Measurements from ENCODE around the gene TAAR8. TPM values are rescaled to one million over a fixed set of nuclear protein-coding genes. Genes with fewer than 3 reads are reported as not detected.

TAAR8 gene
- total and polyA plus RNA-seq, 2 donors (not counting 1 experiment from before 2014, with no cell fraction given) = not detected

- H3K9me3 Mint-ChIP-seq (ENCODE audit: insufficient read depth) = no peaks in the 10 kb centered on the region
- no peak overlapping the region for H3K27ac ChIP-seq (ENCODE audit: low read length in 2 of 2)
- intact Hi-C loops (cut with micrococcal nuclease) = no loop called here
- no peaks in the 10 kb centered on the region for H3K9me3 ChIP-seq (ENCODE audit: control extremely low read depth in 1 of 3, control insufficient read depth in 2 of 3, insufficient read depth in 1 of 3, low read length in 2 of 3)
- no CpG with 5 or more reads among the region's 6 CpGs for WGBS (ENCODE audit: insufficient coverage)
- ATAC-seq (ENCODE audit: low read depth) (no peak), DNase-seq (no peak)
- TF ChIP-seq EZH2 (IDR thresholded peaks at IDR 0.05; ENCODE audit: borderline replicate concordance, insufficient read depth, low read depth, low read length, poor library complexity, severe bottlenecking) (no peak), CTCF (IDR thresholded peaks at IDR 0.05) (no peak)
- POLR2A ChIA-PET = no interaction called here
- no peak overlapping the region for H3K4me3 ChIP-seq (ENCODE audit: control extremely low read depth in 1 of 5, extremely low read depth in 1 of 5, insufficient read depth in 1 of 5, low read depth in 2 of 5, low read length in 4 of 5)
- H3K9ac ChIP-seq (ENCODE audit: low read length) = no peak overlapping the region
- H3K27me3 Mint-ChIP-seq = peaks cover 38% of the 10 kb centered on the region
- no peaks in the 10 kb centered on the region for H3K4me1 Mint-ChIP-seq
- CTCF ChIA-PET = no interaction called here
- H3K79me2 ChIP-seq (ENCODE audit: control insufficient read depth, insufficient read depth, low read length) = no peaks in the 10 kb centered on the region
- no peak overlapping the region for H3K4me2 ChIP-seq (replicated peaks; ENCODE audit: low read depth, low read length, poor library complexity, severe bottlenecking)
- no peak overlapping the region for H2AFZ ChIP-seq (ENCODE audit: insufficient read depth, low read depth, low read length, poor library complexity, severe bottlenecking)
- no peak overlapping the region for H3K4me3 Mint-ChIP-seq
- H3K4me1 ChIP-seq (ENCODE audit: control insufficient read depth in 2 of 2, insufficient read depth in 2 of 2, low read length in 2 of 2) = no peaks in the 10 kb centered on the region
- no peaks in the 10 kb centered on the region for H3K36me3 ChIP-seq (replicated peaks in 1 of 2; ENCODE audit: control extremely low read depth in 1 of 2, control insufficient read depth in 1 of 2, extremely low read depth in 1 of 2, insufficient read depth in 2 of 2, low read length in 1 of 2)
- peaks cover 0 to 6% (median 3%) of the 10 kb centered on the region in 4 experiments for H3K27me3 ChIP-seq (replicated peaks in 1 of 4; ENCODE audit: control extremely low read depth in 1 of 4, control insufficient read depth in 3 of 4, insufficient read depth in 4 of 4, low read length in 3 of 4)
- no peaks in the 10 kb centered on the region for H4K20me1 ChIP-seq (ENCODE audit: control insufficient read depth, insufficient read depth, low read length, poor library complexity, severe bottlenecking)
- no peak overlapping the region for H3K27ac Mint-ChIP-seq
Measured at GRCh38 chr6:132568611-132569010, 16.1 kb downstream of the TAAR8 start.

DNA sequence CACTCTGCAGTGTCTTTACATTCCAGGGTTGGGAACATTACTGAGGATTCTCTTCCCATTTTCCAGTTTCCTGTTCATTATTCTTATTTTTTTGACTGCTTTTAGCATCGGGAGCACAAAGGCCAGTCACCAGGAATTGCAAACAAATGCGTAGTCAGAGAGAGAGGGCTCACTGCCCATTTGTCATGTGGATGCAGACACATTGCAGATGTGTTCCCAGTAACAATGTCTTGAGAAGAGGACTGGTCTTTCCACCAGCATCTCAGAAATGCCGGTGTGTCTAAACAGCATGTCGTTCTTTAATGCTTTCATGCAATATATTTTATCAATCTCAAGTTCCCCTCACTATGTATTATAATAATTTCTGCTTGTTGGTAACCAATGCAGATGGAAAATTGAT is 16.7 kb downstream of the TAAR8 start:
- no peak overlapping the region for H3K27ac ChIP-seq (ENCODE audit: low read length in 2 of 2)
- Mint-ChIP-seq H3K27ac (no peak overlapping the region), H3K27me3 (peaks cover 38% of the 10 kb centered on the region), H3K4me1 (no peaks in the 10 kb centered on the region), H3K4me3 (no peak overlapping the region), H3K9me3 (ENCODE audit: insufficient read depth) (no peaks in the 10 kb centered on the region)
- H3K4me1 ChIP-seq (ENCODE audit: control insufficient read depth in 2 of 2, insufficient read depth in 2 of 2, low read length in 2 of 2) = no peaks in the 10 kb centered on the region
- TF ChIP-seq CTCF (IDR thresholded peaks at IDR 0.05) = no peak
- no peak for TF ChIP-seq EZH2 (IDR thresholded peaks at IDR 0.05; ENCODE audit: borderline replicate concordance, insufficient read depth, low read depth, low read length, poor library complexity, severe bottlenecking)
- H3K4me2 ChIP-seq (replicated peaks; ENCODE audit: low read depth, low read length, poor library complexity, severe bottlenecking) = no peak overlapping the region
- H3K4me3 ChIP-seq (ENCODE audit: control extremely low read depth in 1 of 5, extremely low read depth in 1 of 5, insufficient read depth in 1 of 5, low read depth in 2 of 5, low read length in 4 of 5) = no peak overlapping the region
- ATAC-seq (ENCODE audit: low read depth) = no peak
- DNase-seq = no peak
- no peaks in the 10 kb centered on the region for H3K9me3 ChIP-seq (ENCODE audit: control extremely low read depth in 1 of 3, control insufficient read depth in 2 of 3, insufficient read depth in 1 of 3, low read length in 2 of 3)
- H3K27me3 ChIP-seq (replicated peaks in 1 of 4; ENCODE audit: control extremely low read depth in 1 of 4, control insufficient read depth in 3 of 4, insufficient read depth in 4 of 4, low read length in 3 of 4) = peaks cover 0 to 6% (median 3%) of the 10 kb centered on the region in 4 experiments
- intact Hi-C loops (cut with micrococcal nuclease) = no loop called here
- no peaks in the 10 kb centered on the region for H4K20me1 ChIP-seq (ENCODE audit: control insufficient read depth, insufficient read depth, low read length, poor library complexity, severe bottlenecking)
- 85% methylated on average over 2 of the region's 4 CpGs for WGBS (ENCODE audit: insufficient coverage)
- no peak overlapping the region for H3K9ac ChIP-seq (ENCODE audit: low read length)
- ChIA-PET CTCF (interaction anchor here (0.6 kb wide), 1 partner anchor 310 kb away, joined by 3 read pairs; no protein-coding TSS in a partner anchor), POLR2A (no interaction called here)
- H3K36me3 ChIP-seq (replicated peaks in 1 of 2; ENCODE audit: control extremely low read depth in 1 of 2, control insufficient read depth in 1 of 2, extremely low read depth in 1 of 2, insufficient read depth in 2 of 2, low read length in 1 of 2) = no peaks in the 10 kb centered on the region
- no peaks in the 10 kb centered on the region for H3K79me2 ChIP-seq (ENCODE audit: control insufficient read depth, insufficient read depth, low read length)
- H2AFZ ChIP-seq (ENCODE audit: insufficient read depth, low read depth, low read length, poor library complexity, severe bottlenecking) = no peak overlapping the region

Data from B cell (primary cell).